ENCODE data around the gene NXF3.

- TF ChIP-seq ZNF274 (IDR thresholded peaks at IDR 0.05; ENCODE audit: low read depth, low read length) (no peak), YY1 (IDR thresholded peaks at IDR 0.05; ENCODE audit: insufficient read depth, insufficient read length) (no peak)
Measured at GRCh38 chrX:103100484-103100883, 7.5 kb upstream of the NXF3 start.
